ENCODE results near the gene CA10. TPM values are rescaled to one million over a fixed set of nuclear protein-coding genes. Genes with fewer than 3 reads are reported as not detected.

The CA10 gene
- total RNA-seq, 1 donor from 2014 or later = not detected

DNA sequence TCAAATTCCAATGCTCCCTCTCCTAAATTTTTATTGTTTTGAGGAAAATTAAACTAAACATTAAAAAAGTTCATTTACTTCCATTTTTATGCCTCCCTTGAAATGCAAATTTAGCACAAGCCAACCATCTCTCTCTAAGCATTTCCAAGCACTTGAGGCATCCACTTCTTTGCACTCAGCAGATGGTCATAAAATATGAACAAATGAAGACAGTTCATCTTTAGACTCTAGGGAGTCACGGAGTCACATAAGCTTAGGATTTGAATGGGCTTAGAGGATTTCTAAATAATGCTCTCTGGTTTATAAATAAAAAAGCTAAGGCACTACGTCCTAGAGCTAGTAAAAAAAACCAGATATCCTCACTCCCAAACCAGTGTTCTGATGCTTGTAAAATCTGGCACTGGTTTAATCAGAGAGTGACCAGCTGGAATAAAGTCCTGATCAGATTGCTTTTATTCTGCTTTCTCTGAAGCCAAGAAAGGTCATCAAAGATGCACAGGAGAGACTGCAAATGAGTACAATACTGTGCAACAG is 204.2 kb downstream of the CA10 start:
- no peak for DNase-seq (ENCODE audit: low spot score)

DNA sequence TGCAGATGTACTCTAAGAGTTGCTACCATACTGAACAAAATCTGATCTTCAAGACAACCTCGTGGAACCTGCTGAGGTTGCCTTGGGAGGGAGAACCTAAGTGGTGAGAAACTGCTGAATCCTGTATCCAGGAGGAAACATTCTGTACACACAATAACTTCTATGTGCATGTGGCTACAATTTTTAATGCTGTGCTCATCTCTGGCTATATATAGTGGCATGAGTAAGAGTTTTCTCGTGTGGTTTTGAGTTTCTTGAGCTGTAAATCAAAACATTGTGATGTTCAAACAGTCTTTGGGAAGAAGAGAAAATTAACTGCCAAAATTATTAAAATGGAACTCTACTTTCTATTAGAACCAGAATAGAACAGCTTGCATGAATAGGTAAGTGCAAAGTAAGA is 206.8 kb downstream of the CA10 start:
- no peak for DNase-seq (ENCODE audit: low spot score)

DNA sequence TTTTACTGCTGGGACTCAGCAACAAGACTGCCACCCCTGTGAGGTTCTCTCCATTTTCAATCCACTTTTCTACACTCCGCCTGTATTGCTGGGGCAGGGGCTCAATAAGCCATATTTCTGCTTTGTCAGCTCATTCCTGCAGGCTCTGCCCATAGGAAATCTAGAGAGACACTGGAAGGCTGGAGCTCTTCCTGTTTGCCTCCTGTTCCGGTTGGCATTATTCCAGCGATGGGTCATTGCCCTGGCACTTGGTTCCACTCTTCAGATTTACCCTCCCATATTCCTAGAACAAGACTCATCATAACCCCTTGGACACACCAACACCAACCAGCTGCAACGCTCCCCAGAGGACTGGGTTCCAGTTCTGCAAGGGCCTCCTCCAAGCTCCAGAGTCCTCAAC is 210.4 kb downstream of the CA10 start:
- DNase-seq (ENCODE audit: low spot score) = no peak

DNA sequence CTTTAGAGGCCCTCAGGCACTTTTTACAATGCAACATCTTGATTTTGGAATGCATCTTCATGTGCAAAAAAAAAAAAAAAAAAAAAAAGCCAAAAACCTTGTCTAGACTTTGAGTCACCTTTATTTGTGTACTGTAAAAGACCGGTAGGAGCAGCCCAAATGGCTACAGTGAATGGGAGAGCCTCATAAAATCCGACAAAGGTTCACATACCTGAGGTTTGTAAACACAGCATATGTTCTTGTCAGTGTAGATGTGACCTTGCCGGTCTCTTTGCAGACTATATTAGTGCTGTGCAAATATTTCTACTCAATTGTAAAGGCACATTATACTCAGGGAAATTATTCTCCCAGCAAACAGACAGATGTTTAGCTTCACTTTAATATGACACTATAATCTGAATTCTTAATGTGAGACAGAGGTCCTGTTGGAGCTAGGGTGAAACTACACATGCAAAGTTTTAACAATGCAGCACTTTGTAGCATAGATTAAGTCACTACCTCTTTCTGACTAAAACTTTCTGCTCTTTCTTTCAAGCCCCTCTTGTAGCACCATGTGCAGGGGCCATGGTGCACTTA is 211.3 kb downstream of the CA10 start:
- DNase-seq (ENCODE audit: low spot score) = no peak

DNA sequence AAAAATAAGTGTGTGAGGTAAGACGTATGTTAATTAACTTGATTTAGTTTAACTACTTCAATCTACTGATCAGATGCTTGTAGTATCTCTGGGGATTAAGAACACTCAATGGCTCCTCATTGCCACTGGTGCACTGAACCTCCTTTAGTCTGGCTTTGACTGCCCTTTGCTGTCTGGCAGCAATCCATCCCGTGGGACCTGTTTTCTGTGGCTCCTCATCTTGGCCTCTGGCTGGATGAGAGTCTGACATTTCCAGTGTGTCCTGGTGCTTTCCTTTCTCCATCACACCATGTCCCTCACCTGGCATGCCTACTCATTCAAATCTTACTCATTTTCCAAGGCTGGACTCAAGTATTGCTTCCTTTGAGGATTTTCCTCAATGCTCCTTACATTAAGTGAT is 212.2 kb downstream of the CA10 start:
- no peak for DNase-seq (ENCODE audit: low spot score)

DNA sequence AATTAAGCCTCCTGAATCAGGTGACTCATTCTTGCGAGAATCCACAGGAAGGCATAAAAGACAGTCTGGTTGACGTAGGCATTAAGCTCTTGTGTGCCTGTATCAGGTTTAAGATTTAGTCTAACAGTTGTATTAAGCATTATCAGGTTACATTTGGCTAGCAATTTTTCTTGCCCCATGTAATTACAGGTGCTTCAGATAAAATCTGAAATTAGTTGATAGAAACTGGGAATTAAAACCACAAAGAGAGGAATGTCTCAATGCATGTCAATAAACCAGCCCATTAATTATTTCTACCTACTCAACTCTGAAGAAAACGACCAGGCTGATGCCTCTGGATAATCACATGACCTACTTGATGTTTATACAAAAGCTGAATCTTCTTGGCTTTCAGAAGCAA is 217.2 kb downstream of the CA10 start:
- DNase-seq (ENCODE audit: low spot score) = no peak

DNA sequence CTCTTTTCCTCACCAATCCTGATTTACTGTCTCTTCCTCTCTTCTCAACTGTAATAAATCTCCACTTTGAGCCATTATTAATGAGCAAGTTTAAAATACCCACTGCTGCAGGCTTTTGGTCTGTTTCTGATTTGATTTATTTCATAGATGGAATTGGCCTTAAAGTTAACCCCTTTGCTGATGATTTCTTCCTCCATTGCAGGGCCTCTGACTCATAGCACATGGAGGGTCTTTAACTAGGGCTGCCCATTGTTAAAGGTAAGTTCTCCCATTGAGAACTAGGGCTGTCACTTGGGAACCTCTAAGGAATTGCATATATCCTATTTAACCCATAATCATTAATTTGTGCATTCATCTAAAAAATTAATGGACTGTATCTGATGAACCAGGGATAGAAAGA is 221.2 kb downstream of the CA10 start:
- DNase-seq (ENCODE audit: low spot score) = no peak

DNA sequence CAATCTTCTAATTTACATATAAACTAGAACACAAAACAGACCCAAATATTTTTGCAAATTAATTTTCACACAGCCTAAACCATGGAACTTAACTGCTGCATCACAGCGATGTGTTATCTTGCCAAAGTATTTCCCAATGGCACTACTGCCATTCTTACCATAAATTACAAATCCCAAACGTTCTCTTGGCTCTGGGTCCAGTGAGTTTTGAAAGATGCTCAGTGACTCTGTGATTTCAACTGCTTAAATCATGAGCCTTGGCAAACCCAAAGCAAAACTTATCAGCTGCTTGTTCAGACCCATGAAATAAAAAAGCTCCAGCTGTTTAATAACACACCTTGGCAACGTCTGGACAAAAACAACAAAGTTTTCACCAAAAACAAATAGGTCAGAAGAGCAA is 223.0 kb downstream of the CA10 start:
- DNase-seq (ENCODE audit: low spot score) = no peak

DNA sequence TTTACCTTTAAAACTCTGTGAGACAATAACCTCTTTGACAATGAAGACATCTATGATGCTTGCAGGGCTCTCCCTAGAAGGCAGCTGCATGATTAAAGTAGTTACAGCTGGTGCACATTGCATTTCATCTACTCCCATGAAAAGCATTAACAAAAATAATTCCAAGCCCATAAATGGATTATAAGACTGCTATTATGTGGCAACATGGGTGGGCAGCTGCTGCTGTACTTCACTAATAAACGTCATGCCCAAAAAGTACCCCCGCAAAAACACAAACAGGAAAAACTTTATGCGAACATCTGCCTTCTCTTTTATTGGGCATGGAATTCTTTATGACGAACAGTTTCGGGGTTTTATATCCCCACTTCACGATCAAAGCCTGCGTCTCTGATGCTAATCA is 224.9 kb downstream of the CA10 start:
- DNase-seq (ENCODE audit: low spot score) = no peak

DNA sequence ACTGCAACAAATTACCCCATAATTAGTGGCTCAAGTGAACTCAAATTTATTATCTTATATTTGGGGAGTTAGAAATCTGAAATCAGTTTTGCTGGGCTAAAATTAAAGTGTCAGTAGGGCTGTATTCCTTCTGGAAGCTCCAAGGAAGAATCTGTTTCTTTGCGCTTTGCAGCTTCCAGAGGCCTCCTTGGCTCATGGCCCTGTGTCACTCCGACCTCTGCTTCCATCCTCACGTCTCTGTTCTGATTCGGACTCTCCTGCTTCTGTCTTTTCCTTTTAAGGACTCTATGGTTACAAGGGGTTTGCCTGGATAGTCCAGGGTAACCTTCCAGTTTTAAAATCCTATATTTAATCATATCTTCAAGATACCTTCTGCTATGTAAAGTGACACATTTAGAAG is 232.1 kb downstream of the CA10 start:
- no peak for DNase-seq (ENCODE audit: low spot score)

DNA sequence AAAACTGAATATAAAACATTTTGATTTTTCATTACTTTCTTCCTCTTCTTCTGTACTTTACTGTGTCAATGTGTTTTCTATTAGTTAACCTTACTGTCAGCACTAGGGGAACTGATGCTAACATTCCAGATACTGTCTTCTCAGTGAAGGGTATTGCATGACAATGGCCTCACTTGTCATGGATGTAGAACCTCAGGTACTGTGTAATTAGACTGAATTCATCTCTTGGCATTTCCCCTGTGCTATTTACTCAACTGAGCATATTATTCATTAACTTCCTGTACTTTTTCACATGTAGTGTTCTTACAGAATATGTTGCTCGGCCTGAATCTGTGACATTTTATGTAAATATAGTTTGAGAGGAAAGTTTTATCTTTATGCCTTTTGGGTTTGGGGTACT is 237.0 kb downstream of the CA10 start:
- no peak for DNase-seq (ENCODE audit: low spot score)

DNA sequence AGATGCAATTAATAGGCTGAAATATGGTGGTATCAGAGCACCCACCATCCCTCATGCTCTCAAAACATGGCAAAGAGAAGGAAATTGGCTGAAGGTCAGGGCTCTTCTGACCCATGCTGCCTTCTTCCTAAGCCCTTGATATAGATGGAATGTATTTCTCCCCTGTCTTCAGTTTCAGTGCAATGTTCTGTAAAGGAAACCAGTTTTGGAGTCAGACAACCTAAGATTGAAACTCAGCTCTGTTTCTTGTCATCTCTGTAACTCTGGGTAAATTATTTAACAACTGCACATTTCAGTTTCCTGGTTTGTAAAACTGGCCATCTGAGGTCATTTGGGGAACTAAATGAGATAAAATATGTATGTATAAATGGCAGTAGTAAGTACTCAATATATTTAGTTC is 243.9 kb downstream of the CA10 start:
- DNase-seq (ENCODE audit: low spot score) = no peak

DNA sequence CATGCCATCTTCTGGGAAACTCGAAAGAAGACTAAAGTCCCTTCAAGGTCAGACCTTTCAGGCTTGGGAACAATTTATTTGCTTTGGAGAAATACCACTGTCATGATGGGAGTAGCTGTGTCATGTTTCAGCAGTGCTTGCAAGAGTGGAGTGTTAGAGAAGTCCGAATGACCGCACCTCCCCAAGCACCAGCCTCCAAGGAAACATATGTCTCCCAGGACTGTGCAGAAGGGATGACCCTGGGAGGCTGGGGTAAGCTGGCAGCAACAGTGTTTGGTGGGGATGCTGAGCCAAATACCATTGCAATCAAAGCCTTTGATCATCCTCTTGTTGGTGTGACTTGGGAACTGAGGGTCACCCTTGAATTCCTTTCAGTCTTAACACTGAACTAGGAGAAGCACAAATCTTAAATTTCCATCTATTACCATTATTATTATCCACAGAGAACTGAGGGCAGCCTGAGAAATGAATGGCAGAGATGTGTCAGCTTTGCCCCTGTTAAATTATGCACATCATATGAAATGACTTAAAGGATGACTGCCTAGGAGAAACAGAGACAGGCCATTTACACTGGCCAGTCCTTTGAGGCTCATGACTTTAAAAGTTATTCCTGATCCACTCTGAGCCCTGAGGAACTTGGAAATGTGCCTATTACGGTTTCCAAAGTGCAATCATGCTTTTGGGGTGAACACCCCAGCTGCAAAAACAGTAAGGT is 244.9 kb downstream of the CA10 start:
- DNase-seq (ENCODE audit: low spot score) = no peak

DNA sequence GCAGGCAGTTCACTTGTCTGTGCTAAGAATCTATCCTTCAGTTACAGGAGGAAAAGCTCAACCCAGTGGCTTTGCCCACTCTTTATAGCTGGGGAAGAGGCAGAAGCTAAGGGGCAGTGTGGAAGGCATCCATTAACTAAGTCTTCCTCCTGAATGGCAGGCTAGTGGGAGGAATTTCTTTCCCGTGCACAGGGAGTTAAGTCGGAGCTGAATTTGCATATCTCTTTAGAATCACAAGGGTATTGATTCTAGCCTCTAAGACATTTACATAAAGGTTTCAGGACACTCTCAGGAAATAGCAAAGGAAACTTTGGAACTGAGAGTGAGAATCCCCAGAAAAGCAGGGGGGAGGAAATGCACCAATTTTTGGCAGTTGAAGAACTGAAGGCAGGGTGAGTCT is 245.6 kb downstream of the CA10 start:
- no peak for DNase-seq (ENCODE audit: low spot score)

DNA sequence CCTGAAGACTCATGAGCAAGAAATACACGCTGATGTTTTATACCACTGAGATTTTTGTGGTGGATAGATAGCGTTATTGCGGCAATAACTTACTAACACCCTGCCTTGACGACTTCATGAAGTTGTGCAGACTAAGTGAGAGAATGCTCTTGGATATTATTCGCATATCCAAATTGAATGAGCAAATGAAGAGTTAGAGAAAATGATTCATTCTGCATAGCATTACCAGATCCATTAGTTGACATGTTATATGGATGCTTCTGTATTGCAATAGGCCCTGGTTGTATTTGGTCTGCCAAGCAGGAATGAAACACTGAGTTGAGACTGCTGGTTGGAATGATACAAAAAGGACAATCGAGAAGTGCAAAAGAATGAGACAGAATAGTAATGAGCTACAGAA is 247.3 kb downstream of the CA10 start:
- no peak for DNase-seq (ENCODE audit: low spot score)

DNA sequence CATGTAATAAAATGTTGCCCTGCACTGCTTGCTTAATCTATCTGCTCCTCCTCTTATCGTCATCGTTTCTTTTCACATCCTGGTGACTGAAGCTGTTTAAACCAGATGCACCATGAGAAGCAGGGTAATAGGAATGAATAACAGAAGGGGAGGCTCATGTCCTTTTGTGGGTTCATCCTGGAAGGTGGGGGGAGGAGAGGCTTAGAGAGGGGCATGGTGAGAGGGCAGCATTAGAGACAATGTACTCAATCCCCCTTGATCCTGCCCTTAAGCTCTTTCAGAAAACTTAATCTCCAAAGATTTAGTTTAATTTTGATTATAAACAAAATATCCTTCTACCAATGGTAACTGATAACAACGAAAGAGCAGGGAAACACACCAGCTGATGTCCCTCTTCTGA is 248.5 kb downstream of the CA10 start:
- no peak for DNase-seq (ENCODE audit: low spot score)

DNA sequence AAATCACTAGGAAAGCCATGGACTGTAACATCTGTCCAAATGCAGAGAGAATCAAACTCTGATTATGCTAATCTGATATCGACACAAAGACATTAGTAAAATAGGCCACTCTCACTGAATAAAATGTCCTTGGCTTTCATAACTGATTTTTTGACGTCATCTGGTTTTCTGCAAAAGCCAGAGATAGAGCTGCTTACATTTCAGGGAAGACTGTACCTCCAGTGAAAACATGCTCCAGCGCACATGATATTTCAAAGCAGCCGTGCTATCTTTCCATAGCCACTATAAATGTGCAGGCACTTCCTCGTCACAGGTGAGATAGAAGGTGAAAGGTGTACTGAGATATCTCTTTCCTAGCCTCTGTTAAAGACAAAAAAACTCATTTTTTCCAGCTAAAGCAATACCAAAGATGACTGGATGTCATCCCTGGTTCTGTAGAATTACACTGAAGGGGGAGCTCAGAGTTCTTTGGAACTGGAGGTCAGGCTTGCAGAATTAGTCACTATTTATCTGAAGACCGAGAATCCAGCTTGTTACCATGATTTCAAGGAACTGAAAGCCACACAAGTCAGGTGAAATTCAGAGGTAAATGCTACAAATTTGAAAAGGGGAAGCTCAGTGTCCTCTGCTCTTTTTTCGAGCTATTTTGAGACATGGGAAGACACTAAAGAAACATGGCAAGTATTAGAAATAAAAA is 249.5 kb downstream of the CA10 start:
- DNase-seq (ENCODE audit: low spot score) = no peak

DNA sequence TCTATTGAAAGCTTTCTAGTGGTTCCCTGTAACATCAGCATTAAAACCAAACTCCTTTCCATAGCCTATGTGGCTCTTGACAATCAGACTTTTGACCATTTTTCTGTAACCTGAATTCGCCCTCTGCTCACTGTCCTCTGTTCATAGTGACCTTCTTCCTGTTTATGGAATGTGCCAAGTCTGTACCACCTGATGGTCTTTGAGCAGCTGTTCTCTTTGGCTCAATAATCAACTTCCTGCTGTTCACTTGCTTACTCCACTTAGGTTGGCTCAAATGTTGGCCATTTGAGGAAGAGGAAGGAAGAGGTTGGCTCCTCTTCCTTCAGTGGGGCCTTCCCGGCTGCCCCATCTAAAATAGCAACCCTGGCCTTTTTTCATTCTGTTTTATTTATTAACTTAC is 251.5 kb downstream of the CA10 start:
- DNase-seq (ENCODE audit: low spot score) = no peak

DNA sequence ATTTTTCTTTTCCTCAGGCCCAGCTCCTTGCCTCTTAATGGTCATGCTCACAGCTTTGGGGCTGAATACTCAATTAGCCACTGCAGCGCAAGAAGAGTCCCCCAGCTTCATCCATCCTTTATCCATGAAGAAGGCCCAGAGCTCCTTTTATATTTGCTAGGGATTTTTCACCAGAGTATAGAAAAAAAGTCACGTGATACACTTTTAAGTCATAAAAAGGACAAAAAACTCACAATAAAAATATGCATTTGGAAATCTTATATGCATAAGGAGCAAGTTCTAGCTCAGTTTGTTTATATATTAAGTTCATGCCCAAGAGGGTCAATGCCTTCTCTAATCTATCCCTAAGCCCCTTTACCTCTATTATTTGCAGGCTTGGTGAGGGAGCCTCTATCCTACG is 254.1 kb downstream of the CA10 start:
- no peak for DNase-seq (ENCODE audit: low spot score)

DNA sequence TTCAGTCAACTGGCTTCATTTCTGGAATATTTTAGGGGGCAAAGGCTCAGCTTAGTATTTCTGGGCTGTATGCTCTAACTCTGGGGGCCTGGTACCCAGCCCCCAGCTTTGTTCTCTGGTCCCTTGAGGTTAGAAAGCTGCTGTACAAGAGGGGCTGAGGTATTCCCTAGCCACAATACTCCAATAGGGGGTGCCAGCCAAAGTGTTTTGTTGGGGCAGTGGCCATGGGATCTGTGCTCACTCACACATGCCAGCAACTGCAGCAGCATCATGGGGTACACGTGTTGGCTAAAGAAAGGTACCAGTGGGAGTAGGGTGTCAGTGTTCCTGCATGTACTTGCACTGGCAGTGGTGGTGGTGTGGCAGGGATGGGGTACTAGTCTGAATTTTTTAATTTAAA is 257.3 kb downstream of the CA10 start:
- DNase-seq (ENCODE audit: low spot score) = no peak

DNA sequence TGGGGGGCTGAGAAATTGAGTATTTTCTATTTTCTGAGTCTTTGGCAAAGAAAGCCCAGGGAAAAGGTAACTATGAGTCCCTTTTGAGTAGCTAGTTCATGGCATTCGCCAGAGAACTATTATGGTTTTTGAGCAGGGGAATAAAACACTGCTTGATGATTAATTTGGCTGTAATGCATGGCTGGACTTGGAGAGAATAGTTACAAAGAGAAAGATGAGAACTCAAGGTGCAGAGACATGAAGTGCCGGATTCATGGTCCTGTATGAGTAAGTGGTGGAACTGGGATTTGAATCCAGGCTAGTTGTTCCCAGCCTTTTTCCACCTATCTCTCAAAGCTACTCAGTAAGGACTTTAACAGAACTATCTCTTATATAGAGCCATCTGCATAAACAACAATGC is 266.6 kb downstream of the CA10 start:
- no peak for DNase-seq (ENCODE audit: low spot score)

DNA sequence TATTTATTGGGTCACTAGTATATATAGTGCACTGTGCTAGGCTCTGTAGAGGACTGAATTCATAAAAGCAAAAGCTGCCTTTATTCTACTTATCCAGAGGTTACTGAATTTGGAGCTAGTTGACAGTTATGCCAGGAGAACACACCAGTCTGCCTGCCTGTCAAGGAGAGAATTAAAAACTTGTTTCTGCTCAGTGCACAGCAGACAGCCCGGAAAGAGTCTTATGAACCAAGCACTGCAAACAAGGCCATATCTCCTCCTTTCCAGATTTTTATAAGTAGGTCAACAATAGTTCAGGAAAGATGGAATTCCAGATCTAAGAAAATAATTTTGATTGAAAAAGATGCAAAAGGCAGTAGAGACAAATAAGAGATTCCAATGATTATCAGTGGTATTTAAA is 267.8 kb downstream of the CA10 start:
- DNase-seq (ENCODE audit: low spot score) = no peak

DNA sequence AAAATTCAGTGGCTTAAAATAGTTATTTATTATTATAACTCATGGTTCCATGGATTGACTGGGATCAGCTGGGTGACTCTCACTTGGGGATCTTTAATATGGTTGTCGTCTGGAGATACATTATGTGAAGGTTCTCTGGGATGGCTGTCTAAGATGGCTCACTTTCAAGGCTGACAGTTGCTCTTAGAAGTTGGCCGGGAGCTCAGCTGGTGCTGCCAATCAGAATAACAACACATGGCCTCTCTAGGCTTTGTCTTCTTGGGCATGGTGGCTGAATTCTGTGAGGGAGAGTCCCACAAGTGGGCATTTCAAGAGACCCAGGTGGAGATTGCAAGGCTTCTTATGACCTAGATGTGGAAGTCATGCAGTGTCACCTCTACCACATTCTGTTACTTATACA is 269.7 kb downstream of the CA10 start:
- DNase-seq (ENCODE audit: low spot score) = no peak

Measured in mesenteric fat pad (tissue), 1 donor.